Loucy (cell line): ENCODE results near the gene ZFYVE16.

Experiments used
- H2AFZ ChIP-seq: fragments of 200-600 bp; sonication (generic); 2 replicates; pipeline ENCODE4 v1.6.0; 2016; ENCODE audit warnings: antibody characterized with exemption, mild to moderate bottlenecking, low read length, moderate library complexity
- H3F3A ChIP-seq: fragments of 200-600 bp; 2 replicates; pipeline ENCODE4 v1.6.0; 2016; ENCODE audit warnings: antibody characterized with exemption, low read depth, mild to moderate bottlenecking
- H3K27me3 ChIP-seq: fragments of 200-600 bp; sonication (generic); 2 replicates; pipeline ENCODE4 v1.6.1; 2014; ENCODE audit warnings: low read length, mild to moderate bottlenecking; ENCODE audit not compliant: insufficient read depth, poor library complexity, severe bottlenecking
- H3K36me3 ChIP-seq: fragments of 200-600 bp; sonication (generic); 2 replicates; pipeline ENCODE4 v1.6.1; 2016; ENCODE audit warnings: low read length; ENCODE audit not compliant: insufficient read depth
- H3K4me1 ChIP-seq: fragments of 200-600 bp; sonication (generic); 2 replicates; pipeline ENCODE4 v1.5.1; 2014; ENCODE audit warnings: low read length, mild to moderate bottlenecking; ENCODE audit not compliant: insufficient read depth, poor library complexity, severe bottlenecking
- H3K4me2 ChIP-seq: fragments of 200-600 bp; sonication (generic); 2 replicates; pipeline ENCODE4 v1.6.0; 2014; ENCODE audit warnings: antibody characterized with exemption, low read length, low read depth, mild to moderate bottlenecking; ENCODE audit not compliant: poor library complexity, severe bottlenecking
- H3K4me3 ChIP-seq: fragments of 200-600 bp; sonication (generic); 2 replicates; pipeline ENCODE4 v1.5.1; 2014; ENCODE audit warnings: low read length, mild to moderate bottlenecking, mixed read lengths; ENCODE audit not compliant: poor library complexity, severe bottlenecking
- H3K79me2 ChIP-seq: fragments of 200-600 bp; sonication (generic); 2 replicates; pipeline ENCODE4 v1.6.1; 2014; ENCODE audit warnings: low read length; ENCODE audit not compliant: insufficient read depth
- H3K9ac ChIP-seq: fragments of 200-600 bp; sonication (generic); 2 replicates; pipeline ENCODE4 v1.6.0; 2014; ENCODE audit warnings: mild to moderate bottlenecking, low read depth, low read length, moderate library complexity; ENCODE audit not compliant: poor library complexity, severe bottlenecking
- H3K9me2 ChIP-seq: fragments of 200-600 bp; sonication (generic); replicated peaks from 2 replicates; pipeline ENCODE4 v1.6.1; 2016; ENCODE audit warnings: low read depth, low read length, mixed read lengths
- H3K9me3 ChIP-seq: fragments of 200-600 bp; sonication (generic); 2 replicates; pipeline ENCODE4 v1.6.1; 2014; ENCODE audit warnings: mild to moderate bottlenecking, antibody characterized with exemption, low read length, low read depth; ENCODE audit not compliant: insufficient read depth
- H4K20me1 ChIP-seq: fragments of 200-600 bp; sonication (generic); 2 replicates; pipeline ENCODE4 v1.6.0; 2014; ENCODE audit warnings: antibody characterized with exemption, low read length, mild to moderate bottlenecking; ENCODE audit not compliant: insufficient read depth, poor library complexity, severe bottlenecking
- CTCF ChIP-seq: fragments of 200-600 bp; sonication (generic); conservative IDR thresholded peaks from 2 replicates; pipeline ENCODE4 v1.5.1; 2014; ENCODE audit warnings: mild to moderate bottlenecking, antibody characterized with exemption, low read length
- EZH2phosphoT487 ChIP-seq: fragments of 200-600 bp; IDR thresholded peaks from 2 replicates; pipeline ENCODE4 v1.6.1; 2018; ENCODE audit warnings: antibody characterized with exemption, mild to moderate bottlenecking, moderate library complexity, borderline replicate concordance

ZFYVE16 gene

GRCh38 chr5:80503641-80504040 is 95.8 kb downstream of the ZFYVE16 start:
- no peaks in the 10 kb centered on the region for H4K20me1 ChIP-seq
- H3F3A ChIP-seq = no peaks in the 10 kb centered on the region
- TF ChIP-seq CTCF (no peak), EZH2phosphoT487 (no peak)
- H2AFZ ChIP-seq = peak overlapping the region; percentile 53; the same call in 1 of the 2 replicates
- H3K4me2 ChIP-seq = no peak overlapping the region
- H3K4me1 ChIP-seq = no peaks in the 10 kb centered on the region
- no peak overlapping the region for H3K4me3 ChIP-seq
- H3K9me2 ChIP-seq = no peaks in the 10 kb centered on the region
- H3K36me3 ChIP-seq = no peaks in the 10 kb centered on the region
- no peaks in the 10 kb centered on the region for H3K9me3 ChIP-seq
- no peak overlapping the region for H3K9ac ChIP-seq
- H3K79me2 ChIP-seq = no peaks in the 10 kb centered on the region
- H3K27me3 ChIP-seq = no peaks in the 10 kb centered on the region

GRCh38 chr5:80504833-80505232 is 97.0 kb downstream of the ZFYVE16 start:
- H3K9me2 ChIP-seq = no peaks in the 10 kb centered on the region
- H4K20me1 ChIP-seq = no peaks in the 10 kb centered on the region
- TF ChIP-seq EZH2phosphoT487 (no peak), CTCF (no peak)
- no peak overlapping the region for H3K4me3 ChIP-seq
- no peaks in the 10 kb centered on the region for H3K27me3 ChIP-seq
- H3K79me2 ChIP-seq = no peaks in the 10 kb centered on the region
- H3K9me3 ChIP-seq = no peaks in the 10 kb centered on the region
- H3K36me3 ChIP-seq = no peaks in the 10 kb centered on the region
- H2AFZ ChIP-seq = 0 out of 2 replicates have a peak overlapping the region, but pooled peaks have one; percentile 48
- H3F3A ChIP-seq = no peaks in the 10 kb centered on the region
- H3K4me2 ChIP-seq = no peak overlapping the region
- H3K4me1 ChIP-seq = no peaks in the 10 kb centered on the region
- H3K9ac ChIP-seq = no peak overlapping the region

GRCh38 chr5:80507663-80508062 is 99.8 kb downstream of the ZFYVE16 start:
- TF ChIP-seq CTCF (no peak), EZH2phosphoT487 (no peak)
- H3K36me3 ChIP-seq = no peaks in the 10 kb centered on the region

More at GRCh38 chr5:80507663-80508062, 99.8 kb downstream of the ZFYVE16 start:
- Histone ChIP-seq H2AFZ (no peak overlapping the region), H3F3A (no peaks in the 10 kb centered on the region), H3K79me2 (no peaks in the 10 kb centered on the region), H3K9me2 (no peaks in the 10 kb centered on the region), H3K9ac (no peak overlapping the region), H3K27me3 (no peaks in the 10 kb centered on the region), H3K9me3 (no peaks in the 10 kb centered on the region), H3K4me3 (no peak overlapping the region), H3K4me2 (no peak overlapping the region), H4K20me1 (no peaks in the 10 kb centered on the region), H3K4me1 (no peaks in the 10 kb centered on the region)
